ENCODE results near the gene DPP6.

- TF ChIP-seq YY1 (IDR thresholded peaks at IDR 0.05; ENCODE audit: low read depth) (no peak), CTCF (IDR thresholded peaks at IDR 0.05) (no peak), RFX5 (IDR thresholded peaks at IDR 0.05; ENCODE audit: low read length) (no peak), GABPA (IDR thresholded peaks at IDR 0.05; ENCODE audit: low read depth) (no peak), EZH2phosphoT487 (IDR thresholded peaks at IDR 0.05; ENCODE audit: borderline replicate concordance, low read depth) (no peak), JUND (IDR thresholded peaks at IDR 0.05) (no peak), EP300 (IDR thresholded peaks at IDR 0.05; ENCODE audit: borderline replicate concordance in 1 of 2, low read depth in 1 of 2, low read length in 1 of 2) (no peak), NFIC (IDR thresholded peaks at IDR 0.05; ENCODE audit: borderline replicate concordance) (no peak), POLR2AphosphoS5 (IDR thresholded peaks at IDR 0.05; ENCODE audit: low read depth, low read length) (no peak), MXI1 (IDR thresholded peaks at IDR 0.05; ENCODE audit: low read depth, low read length) (no peak), CHD2 (IDR thresholded peaks at IDR 0.05; ENCODE audit: low read length, partially characterized antibody) (no peak), FOXJ3 (CRISPR knock-in tag; IDR thresholded peaks at IDR 0.05) (no peak), REST (IDR thresholded peaks at IDR 0.05; ENCODE audit: low read depth, low read length) (no peak)
- TF ChIP-seq, protein P1, sequence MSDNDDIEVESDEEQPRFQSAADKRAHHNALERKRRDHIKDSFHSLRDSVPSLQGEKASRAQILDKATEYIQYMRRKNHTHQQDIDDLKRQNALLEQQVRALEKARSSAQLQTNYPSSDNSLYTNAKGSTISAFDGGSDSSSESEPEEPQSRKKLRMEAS (IDR thresholded peaks at IDR 0.05; ENCODE audit: low read depth): no peak
Observed at GRCh38 chr7:154666768-154667167, 614.6 kb downstream of the DPP6 start.
